Stimulated activated CD8-positive, alpha-beta memory T cell treated with anti-CD3 and anti-CD28 coated beads, Interleukin-15, amount 100 ng/mL, for 1 hour (primary cell): ENCODE results near the gene TTC9.
"Not testable (repeated sequence)": the region's sequence is repeated elsewhere in the genome, so short reads cannot be mapped to it uniquely, and the experiment has no call there.

Experiments used
- DNase-seq: peaks from one replicate; pipeline ENCODE4 v3.0.0-alpha.2; 2020; ENCODE audit warnings: low read depth

TTC9 gene

GRCh38 chr14:70680748-70681147 lies 39.0 kb downstream of the TTC9 start:
- DNase-seq = no peak

DNA sequence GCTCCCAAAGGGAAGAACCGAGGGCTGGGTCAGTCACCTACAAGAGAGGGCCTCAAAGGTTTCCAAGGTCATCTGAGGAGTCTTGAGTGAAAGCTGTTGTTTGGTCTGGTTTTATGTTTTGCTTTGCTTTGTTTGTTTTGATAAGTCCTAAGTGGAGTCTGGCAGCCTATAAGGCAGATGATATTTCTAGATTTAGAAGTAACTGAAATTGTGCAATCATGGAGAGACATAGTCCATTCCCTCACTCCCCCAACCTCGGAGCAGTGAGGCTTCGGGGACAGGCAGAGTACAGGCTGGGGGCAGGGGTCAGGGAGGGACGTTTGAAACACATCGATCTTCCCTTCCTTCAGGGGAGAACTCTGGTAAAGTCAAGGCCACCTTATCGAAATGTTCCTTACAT lies 42.3 kb downstream of the TTC9 start:
- no peak for DNase-seq

DNA sequence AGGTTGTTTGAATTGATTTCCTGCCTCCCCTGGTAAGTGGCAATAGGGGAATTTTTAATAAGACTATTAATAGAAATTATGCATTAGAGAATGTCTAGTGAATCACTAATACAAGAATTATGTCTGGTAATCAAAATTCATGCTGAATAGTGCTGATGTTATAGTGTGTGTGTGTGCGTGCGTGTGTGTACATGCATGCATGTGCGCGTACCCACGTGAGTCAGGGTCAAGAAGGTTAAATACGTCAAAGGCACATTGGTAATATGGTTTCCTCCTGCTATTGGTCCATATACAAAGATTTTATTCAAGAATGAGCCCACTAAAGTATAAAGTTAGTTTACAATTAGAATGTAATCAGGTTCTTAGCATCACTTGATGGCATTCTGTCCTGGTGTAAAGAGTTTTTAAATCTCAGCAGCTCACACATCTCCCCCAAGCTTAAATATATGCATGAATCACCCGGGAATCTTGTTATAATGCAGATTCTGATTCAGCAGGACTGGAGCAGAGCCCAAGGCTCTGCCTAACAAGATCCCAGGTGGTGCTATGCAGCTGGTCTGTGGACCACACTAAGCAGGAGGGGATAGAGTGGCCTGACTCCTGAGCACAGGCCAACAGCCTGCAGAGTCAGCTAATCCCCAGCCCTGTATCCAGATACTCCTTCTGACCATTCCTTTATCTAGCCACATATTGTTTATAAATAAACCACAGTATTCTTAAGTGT lies 43.9 kb downstream of the TTC9 start:
- DNase-seq = no peak

DNA sequence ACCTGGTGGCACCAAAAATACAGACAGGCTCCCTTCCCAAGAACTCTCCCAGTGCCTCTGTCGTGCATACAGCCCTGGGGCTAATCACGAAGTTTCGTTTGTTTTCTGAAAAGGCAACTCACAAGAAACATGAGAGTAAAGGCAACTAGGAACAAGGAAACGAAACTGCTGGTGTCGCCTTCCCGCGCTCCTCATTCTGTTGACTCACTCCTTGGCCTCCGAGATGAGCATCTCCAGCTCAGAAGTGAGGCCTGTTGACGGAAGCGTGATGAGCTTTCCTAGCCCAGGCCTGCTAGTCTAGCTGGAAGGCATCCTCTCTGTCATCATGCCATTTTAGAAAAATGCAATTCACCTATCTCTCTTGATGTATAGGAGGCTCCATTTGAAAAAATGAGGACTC lies 50.5 kb downstream of the TTC9 start:
- DNase-seq = no peak

DNA sequence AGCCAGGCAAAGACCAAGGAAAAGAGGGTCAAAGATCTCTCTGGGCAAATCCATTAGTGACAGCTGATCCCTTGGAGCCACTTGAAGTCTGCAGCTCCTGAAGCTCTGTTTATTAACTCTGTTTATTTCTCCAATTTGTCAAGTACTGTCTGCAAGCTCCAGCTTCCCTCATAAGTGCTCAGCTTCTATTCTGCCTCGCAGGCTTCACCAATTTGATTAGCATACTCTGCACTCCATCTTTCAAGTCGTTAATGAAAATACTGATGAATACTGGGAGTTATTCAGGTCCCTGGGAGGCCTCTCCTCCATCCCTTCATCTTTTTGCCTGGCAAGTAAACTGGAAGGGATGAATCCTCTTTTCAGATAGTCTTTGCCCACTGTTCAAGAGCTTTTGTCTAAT lies 54.3 kb downstream of the TTC9 start:
- DNase-seq = no peak

- no peak for DNase-seq
Observed at GRCh38 chr14:70697701-70698100, 56.0 kb downstream of the TTC9 start.

DNA sequence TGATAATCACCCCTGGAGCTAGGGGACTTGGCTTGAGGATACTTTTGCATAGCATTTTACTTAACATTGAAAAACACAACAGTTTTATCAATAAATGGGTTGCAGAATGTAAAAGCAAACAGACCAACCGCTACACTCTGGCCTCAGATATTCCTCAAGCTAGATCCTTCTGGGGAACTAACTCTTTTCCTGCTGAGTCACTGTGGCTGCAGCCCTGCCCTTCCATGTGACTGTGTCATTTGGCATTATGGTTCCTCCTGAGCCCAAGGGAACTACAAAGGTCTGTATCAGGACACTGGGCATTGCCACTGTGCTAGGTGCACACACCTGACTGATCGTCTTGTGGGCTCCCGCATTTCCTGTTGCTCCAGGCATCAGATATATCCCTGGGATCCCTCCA lies 56.6 kb downstream of the TTC9 start:
- DNase-seq = no peak

DNA sequence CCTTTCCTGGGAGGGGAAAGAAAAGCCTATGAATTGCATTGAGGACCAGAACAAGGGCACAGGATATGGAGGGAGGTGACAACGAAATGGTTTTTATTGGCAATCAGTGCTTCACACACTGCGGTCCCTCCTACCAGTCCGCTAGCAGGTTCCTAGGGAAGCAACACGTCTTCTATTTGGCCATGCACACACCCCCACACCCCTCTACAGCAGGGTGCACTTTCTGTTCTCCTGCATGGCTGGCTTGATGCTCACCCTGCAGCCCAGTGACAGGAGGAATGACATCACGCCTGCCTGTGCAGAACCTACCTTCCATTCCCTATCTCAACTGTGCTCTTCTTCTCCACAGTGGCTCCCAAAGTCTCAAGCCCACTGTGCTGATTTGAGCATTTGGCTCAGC lies 57.9 kb downstream of the TTC9 start:
- DNase-seq = no peak

- DNase-seq = no peak
Observed at GRCh38 chr14:70700955-70701585, 59.4 kb downstream of the TTC9 start.

DNA sequence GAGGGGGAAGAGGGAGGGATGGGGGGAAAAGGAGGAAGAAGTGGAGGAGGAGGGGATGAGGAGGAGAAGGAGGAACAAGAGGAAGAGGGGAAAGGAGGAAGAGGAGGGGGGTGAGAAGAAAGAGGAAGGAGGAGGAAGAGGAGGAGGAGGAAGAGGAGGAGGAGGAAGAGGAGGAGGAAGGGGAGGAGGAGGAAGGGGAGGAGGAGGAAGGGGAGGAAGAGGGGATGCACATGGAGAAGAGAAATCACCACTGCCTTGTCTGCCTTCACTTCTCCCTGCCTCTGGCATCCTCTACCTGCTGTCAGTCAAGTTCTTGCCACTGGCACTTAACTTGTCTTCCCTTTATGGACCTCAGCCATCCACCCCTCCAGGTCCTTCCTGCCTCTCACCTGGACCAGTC lies 59.9 kb downstream of the TTC9 start:
- DNase-seq = no peak

- no peak for DNase-seq
Observed at GRCh38 chr14:70702161-70702560, 60.4 kb downstream of the TTC9 start.

DNA sequence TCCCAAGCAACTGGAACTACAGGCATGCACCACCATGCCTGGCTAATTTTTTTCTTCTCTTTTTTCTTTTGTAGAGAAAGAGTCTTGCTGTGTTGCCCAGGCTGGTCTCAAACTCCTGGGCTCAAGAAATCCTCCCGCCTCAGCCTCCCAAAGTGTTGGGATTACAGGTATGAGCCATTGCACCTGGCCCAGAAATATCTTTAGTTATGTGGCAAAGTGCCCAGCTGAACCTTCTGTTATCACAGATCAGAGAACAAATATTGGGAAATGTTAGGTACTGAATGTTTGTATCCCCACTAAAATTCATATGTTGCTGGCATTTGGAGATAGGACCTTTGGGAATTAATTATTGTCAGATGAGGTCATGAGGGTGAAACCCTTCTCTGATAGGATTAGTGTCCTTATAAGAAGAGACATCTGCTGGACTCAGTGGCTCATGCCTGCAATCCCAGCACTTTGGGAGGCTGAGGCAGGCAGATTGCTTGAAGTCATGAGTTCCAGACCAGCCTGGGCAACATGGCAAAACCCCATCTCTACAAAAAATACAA lies 62.0 kb downstream of the TTC9 start:
- DNase-seq = not testable (repeated sequence)

DNA sequence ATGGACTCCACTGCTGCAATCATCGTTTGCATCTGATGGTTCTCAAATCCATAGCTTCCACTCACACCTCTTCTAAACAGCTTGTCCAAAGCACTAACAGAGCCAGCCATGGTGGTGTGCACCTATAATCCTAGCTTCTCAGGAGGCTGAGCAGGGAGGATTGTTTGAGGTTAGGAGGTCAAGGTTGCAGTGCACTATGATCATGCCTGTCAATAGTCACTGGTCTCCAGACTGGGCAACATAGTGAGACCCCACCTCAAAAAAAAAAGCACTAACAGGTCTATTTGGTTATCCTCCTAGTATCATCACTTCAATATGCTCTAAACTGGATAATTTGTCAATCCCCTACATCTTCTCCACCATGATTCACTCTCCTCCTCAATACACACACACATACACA lies 63.2 kb downstream of the TTC9 start:
- DNase-seq = no peak

- DNase-seq = no peak
Observed at GRCh38 chr14:70706177-70706576, 64.5 kb downstream of the TTC9 start.

- no peak for DNase-seq
Observed at GRCh38 chr14:70707138-70708038, 65.7 kb downstream of the TTC9 start.

DNA sequence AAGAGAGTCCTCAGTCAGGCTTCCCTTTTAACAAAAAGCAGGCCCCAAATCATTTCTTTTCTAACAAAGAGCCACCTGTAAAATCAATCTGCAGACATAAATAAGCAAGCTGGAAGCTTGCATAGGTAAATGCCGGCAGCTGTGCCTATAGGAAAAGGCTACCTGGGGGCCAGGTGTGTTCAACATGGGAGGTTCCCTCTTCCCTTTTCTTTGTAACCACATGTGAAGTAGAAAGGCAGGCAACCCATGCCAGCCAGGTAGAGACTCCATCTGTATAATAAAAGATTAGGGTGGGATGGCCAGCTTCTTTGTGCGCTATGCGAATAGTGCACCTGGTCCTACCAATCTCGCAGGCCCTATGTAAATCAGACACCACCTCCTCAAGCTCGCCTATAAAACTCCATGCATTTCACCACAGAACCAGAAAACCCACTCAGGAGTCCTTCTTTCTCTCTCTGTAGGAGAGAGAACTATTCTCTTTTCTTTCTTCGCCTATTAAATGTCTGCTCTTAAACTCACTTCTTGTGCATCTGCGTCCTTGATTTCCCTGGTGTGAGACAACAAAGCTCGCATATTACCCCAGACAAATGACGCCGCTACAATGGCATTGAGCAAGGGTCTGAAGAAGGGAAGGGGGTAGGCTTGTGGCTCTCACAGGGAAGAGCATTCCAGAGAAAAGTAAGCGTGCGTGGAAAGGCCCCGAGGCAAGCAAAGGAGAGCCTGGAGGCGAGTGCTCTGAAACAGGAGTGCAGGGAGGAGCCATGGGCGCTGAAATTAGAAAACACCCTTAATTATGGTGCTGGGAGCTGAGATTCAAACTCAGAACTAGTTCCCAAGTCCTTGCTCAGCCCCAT lies 67.2 kb downstream of the TTC9 start:
- no peak for DNase-seq

DNA sequence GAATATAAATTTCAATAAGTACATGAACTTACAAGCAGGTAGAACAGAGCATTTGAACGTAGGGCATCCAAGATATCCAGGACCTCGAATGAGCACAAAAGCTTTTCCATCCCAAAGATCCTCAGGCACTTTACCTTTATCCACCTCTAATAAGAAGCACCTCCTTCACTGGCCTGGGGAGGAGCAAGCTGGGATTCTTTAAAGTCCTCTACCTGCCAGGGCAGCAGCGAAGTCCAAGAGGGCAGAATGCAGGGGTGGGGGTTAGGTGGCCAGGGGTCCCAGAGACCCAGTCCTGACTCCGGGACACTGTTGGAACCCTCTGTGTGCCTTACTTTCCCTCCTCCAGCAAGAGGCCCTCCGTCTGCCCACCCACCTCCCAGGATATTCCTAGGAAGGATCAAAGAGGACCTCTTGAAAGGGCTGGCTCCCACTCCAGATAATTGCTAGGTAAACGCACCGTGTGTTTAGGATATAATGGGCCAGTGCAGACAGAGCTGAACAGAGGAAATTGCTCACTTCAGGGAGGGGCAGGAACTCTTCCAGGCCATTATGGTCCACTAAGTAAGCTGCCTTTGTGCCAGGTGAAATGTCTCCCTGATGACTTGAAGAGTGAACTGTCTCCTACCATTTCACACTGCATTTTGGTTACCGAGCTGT lies 68.1 kb downstream of the TTC9 start:
- DNase-seq = no peak

GRCh38 chr14:70711451-70711850 lies 69.7 kb downstream of the TTC9 start:
- DNase-seq = no peak

GRCh38 chr14:70713096-70713495 lies 71.4 kb downstream of the TTC9 start:
- no peak for DNase-seq

DNA sequence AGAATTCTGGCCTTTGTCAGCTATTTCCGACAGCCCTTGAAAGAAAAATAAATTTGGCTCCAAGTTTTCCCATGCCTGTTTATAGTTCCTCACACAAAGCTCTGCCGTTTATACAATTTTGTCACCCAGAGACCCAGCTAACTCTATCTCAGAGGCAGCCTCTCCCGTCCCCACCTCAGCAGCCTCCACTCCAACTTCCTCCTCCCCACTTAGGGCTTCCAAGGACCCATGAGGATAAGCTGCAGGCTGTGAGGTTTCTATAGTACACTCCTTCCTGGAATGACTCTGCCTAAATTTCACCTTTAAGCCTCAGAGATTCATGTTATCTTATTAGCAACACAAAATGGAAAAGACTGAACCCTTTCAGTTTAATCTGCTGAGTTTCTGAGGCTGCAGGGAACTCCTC lies 71.8 kb downstream of the TTC9 start:
- DNase-seq = no peak

GRCh38 chr14:70714055-70714550 lies 72.4 kb downstream of the TTC9 start:
- peak; percentile 39 for DNase-seq
